RWPE2 (cell line): Measurements from ENCODE around the gene FATE1.

Source experiments
- ATAC-seq: fragments of 200-7000 bp; cut with Tn5 transposase; 3 replicates; pipeline ENCODE4 v1.9.1; 2021; ENCODE audit warnings: low read depth
- DNase-seq: peaks from one replicate; pipeline ENCODE4 v3.0.0-alpha.2; 2020; ENCODE audit warnings: low spot score
- H3K27ac ChIP-seq: fragments of 450-650 bp; 2 replicates; pipeline ENCODE4 v1.5.1; 2017; ENCODE audit warnings: mild to moderate bottlenecking; ENCODE audit not compliant: poor library complexity, severe bottlenecking
- H3K27me3 ChIP-seq: fragments of 250-450 bp; sonication (Bioruptor Pico); 2 replicates; pipeline ENCODE4 v1.5.1; 2021; ENCODE audit warnings: mild to moderate bottlenecking, moderate library complexity; ENCODE audit not compliant: insufficient read depth, poor library complexity, severe bottlenecking
- H3K36me3 ChIP-seq: fragments of 250-450 bp; sonication (Bioruptor Pico); 2 replicates; pipeline ENCODE4 v1.5.1; 2020; ENCODE audit warnings: low read depth, mild to moderate bottlenecking, moderate library complexity
- H3K4me1 ChIP-seq: fragments of 250-450 bp; sonication (Bioruptor Pico); 2 replicates; pipeline ENCODE4 v1.5.1; 2021; ENCODE audit warnings: mild to moderate bottlenecking, moderate library complexity; ENCODE audit not compliant: insufficient read depth, poor library complexity, severe bottlenecking
- H3K4me3 ChIP-seq: fragments of 250-450 bp; sonication (Bioruptor Pico); 2 replicates; pipeline ENCODE4 v1.5.1; 2021; ENCODE audit warnings: mild to moderate bottlenecking, moderate library complexity; ENCODE audit not compliant: severe bottlenecking
- H3K9me3 ChIP-seq: fragments of 250-450 bp; sonication (Bioruptor Pico); 2 replicates; pipeline ENCODE4 v1.5.1; 2021; ENCODE audit warnings: mild to moderate bottlenecking, moderate library complexity; ENCODE audit not compliant: severe bottlenecking
- TF ChIP-seq, protein P1 (sequence below): fragments of 450-650 bp; IDR thresholded peaks from one replicate; pipeline ENCODE4 v1.5.1; 2017; ENCODE audit warnings: mild to moderate bottlenecking, moderate library complexity; ENCODE audit not compliant: poor library complexity, severe bottlenecking

Gene FATE1

DNA sequence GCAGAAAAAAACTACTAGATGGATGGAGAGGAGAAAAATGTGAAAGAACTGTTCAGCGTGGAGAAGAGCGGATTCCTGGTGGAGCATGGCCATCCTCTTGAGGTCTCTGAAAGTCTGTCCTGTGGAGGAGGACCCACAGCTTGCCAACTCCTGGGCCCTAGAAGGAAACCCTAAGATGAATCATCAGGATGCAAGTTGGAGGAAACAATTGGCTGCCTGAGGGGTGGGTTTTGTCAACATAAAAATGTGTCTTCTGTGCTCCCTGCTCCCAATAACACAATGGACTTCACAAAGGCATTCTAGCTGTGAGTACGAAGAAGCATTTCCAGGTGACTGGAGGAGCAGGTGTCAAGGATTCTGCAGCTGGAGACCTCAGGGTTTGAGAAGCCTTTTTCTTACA is 55.9 kb downstream of the FATE1 start:
- Histone ChIP-seq H3K36me3 (no peaks in the 10 kb centered on the region), H3K4me3 (no peak overlapping the region), H3K4me1 (no peaks in the 10 kb centered on the region), H3K9me3 (no peaks in the 10 kb centered on the region), H3K27me3 (no peaks in the 10 kb centered on the region), H3K27ac (no peak overlapping the region)
- TF ChIP-seq, protein P1, sequence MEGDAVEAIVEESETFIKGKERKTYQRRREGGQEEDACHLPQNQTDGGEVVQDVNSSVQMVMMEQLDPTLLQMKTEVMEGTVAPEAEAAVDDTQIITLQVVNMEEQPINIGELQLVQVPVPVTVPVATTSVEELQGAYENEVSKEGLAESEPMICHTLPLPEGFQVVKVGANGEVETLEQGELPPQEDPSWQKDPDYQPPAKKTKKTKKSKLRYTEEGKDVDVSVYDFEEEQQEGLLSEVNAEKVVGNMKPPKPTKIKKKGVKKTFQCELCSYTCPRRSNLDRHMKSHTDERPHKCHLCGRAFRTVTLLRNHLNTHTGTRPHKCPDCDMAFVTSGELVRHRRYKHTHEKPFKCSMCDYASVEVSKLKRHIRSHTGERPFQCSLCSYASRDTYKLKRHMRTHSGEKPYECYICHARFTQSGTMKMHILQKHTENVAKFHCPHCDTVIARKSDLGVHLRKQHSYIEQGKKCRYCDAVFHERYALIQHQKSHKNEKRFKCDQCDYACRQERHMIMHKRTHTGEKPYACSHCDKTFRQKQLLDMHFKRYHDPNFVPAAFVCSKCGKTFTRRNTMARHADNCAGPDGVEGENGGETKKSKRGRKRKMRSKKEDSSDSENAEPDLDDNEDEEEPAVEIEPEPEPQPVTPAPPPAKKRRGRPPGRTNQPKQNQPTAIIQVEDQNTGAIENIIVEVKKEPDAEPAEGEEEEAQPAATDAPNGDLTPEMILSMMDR = no peak
- no peak for DNase-seq
- ATAC-seq = no peak
